Memory B cell (primary cell): Measurements from ENCODE around the gene FAM83G.
"Not testable (repeated sequence)": the region's sequence is repeated elsewhere in the genome, so short reads cannot be mapped to it uniquely, and the experiment has no call there.

ENCODE experiments used
- ATAC-seq: fragments of 150-1000 bp; cut with Tn5 transposase; 2 replicates; pipeline ENCODE4 v1.10.0; 2021; ENCODE audit warnings: low read depth, mild to moderate bottlenecking, moderate library complexity
- DNase-seq, 2 donors: peaks; one replicate each; pipeline ENCODE4 v3.0.0; 2022; ENCODE audit warnings: low spot score in 2 of 2
- H3K27ac Mint-ChIP-seq: one replicate; pipeline ENCODE4 v1.8.0; 2022; ENCODE audit warnings: mild to moderate bottlenecking, moderate library complexity, mixed read lengths
- H3K27me3 Mint-ChIP-seq: one replicate; pipeline ENCODE4 v1.8.0; 2022; ENCODE audit warnings: mixed read lengths
- H3K36me3 Mint-ChIP-seq: one replicate; pipeline ENCODE4 v1.8.0; 2022; ENCODE audit warnings: mild to moderate bottlenecking, mixed read lengths
- H3K4me1 Mint-ChIP-seq: one replicate; pipeline ENCODE4 v1.8.0; 2022; ENCODE audit warnings: mixed read lengths
- H3K4me3 Mint-ChIP-seq: one replicate; pipeline ENCODE4 v1.8.0; 2022; ENCODE audit warnings: mild to moderate bottlenecking, moderate library complexity, mixed read lengths
- H3K9me3 Mint-ChIP-seq: one replicate; pipeline ENCODE4 v1.8.0; 2022; ENCODE audit warnings: mixed read lengths

The FAM83G gene

GRCh38 chr17:19004421-19005136 is at the start of gene FAM83G:
FAM83G (minus strand) TSS chr17:19004764; CDS start chr17:19004041, 723 bp downstream.
- peak within 1 kb of the TSS; percentile 89 for H3K4me3 Mint-ChIP-seq
- H3K36me3 Mint-ChIP-seq: peaks cover 3% of the 10 kb centered on the region
- peaks cover 20% of the 10 kb centered on the region for H3K4me1 Mint-ChIP-seq
- ATAC-seq (peak; percentile 86), DNase-seq (peak; percentile 52 to 56)
- H3K9me3 Mint-ChIP-seq: no peaks in the 10 kb centered on the region
- peak within 1 kb of the TSS; percentile 82 for H3K27ac Mint-ChIP-seq
- H3K27me3 Mint-ChIP-seq: no peaks in the 10 kb centered on the region

- H3K4me1 Mint-ChIP-seq, H3K27me3 Mint-ChIP-seq, H3K27ac Mint-ChIP-seq, H3K4me3 Mint-ChIP-seq, H3K36me3 Mint-ChIP-seq, H3K9me3 Mint-ChIP-seq: not testable (repeated sequence)
- ATAC-seq: peak; percentile 56
- DNase-seq: peak in 1 of 2 donors; percentile 25
These were observed 44.3 kb upstream of the FAM83G start for GRCh38 chr17:19048826-19049225.

- not testable (repeated sequence) for DNase-seq, H3K4me1 Mint-ChIP-seq, ATAC-seq, H3K27me3 Mint-ChIP-seq, H3K36me3 Mint-ChIP-seq, H3K27ac Mint-ChIP-seq, H3K9me3 Mint-ChIP-seq, H3K4me3 Mint-ChIP-seq
These were observed 42.9 kb upstream of the FAM83G start for GRCh38 chr17:19047510-19047909.

GRCh38 chr17:19046782-19047375 is 42.3 kb upstream of the FAM83G start, which contains the start of gene GRAP:
GRAP (minus strand) TSS chr17:19046957; CDS start chr17:19046926, 31 bp downstream.
- ATAC-seq: peak; percentile 55
- not testable (repeated sequence) for H3K27ac Mint-ChIP-seq, H3K4me1 Mint-ChIP-seq, H3K4me3 Mint-ChIP-seq, DNase-seq, H3K36me3 Mint-ChIP-seq, H3K27me3 Mint-ChIP-seq, H3K9me3 Mint-ChIP-seq

- H3K27me3 Mint-ChIP-seq, H3K36me3 Mint-ChIP-seq, DNase-seq, H3K4me1 Mint-ChIP-seq, H3K9me3 Mint-ChIP-seq, H3K4me3 Mint-ChIP-seq, H3K27ac Mint-ChIP-seq, ATAC-seq: not testable (repeated sequence)
These were observed 40.1 kb upstream of the FAM83G start for GRCh38 chr17:19044643-19045042.

GRCh38 chr17:19043032-19043431 is 38.5 kb upstream of the FAM83G start:
- H3K27ac Mint-ChIP-seq: not testable (repeated sequence)

GRCh38 chr17:19042369-19042768 is 37.8 kb upstream of the FAM83G start:
- not testable (repeated sequence) for H3K36me3 Mint-ChIP-seq, H3K9me3 Mint-ChIP-seq, H3K27ac Mint-ChIP-seq, H3K4me3 Mint-ChIP-seq, H3K4me1 Mint-ChIP-seq, H3K27me3 Mint-ChIP-seq, DNase-seq
- ATAC-seq: peak; percentile 22

More at GRCh38 chr17:19043032-19043431, 38.5 kb upstream of the FAM83G start:
- not testable (repeated sequence) for H3K9me3 Mint-ChIP-seq, DNase-seq, H3K27me3 Mint-ChIP-seq, H3K4me3 Mint-ChIP-seq, H3K4me1 Mint-ChIP-seq, H3K36me3 Mint-ChIP-seq, ATAC-seq

GRCh38 chr17:19041871-19042270 is 37.3 kb upstream of the FAM83G start:
- not testable (repeated sequence) for H3K4me1 Mint-ChIP-seq, H3K36me3 Mint-ChIP-seq, H3K9me3 Mint-ChIP-seq, H3K4me3 Mint-ChIP-seq, H3K27ac Mint-ChIP-seq, ATAC-seq, H3K27me3 Mint-ChIP-seq
- peak in 1 of 2 donors; percentile 12 for DNase-seq

- DNase-seq, H3K36me3 Mint-ChIP-seq, H3K4me3 Mint-ChIP-seq, H3K9me3 Mint-ChIP-seq, H3K27me3 Mint-ChIP-seq, H3K27ac Mint-ChIP-seq, H3K4me1 Mint-ChIP-seq: not testable (repeated sequence)
- peak; percentile 29 for ATAC-seq
These were observed 35.8 kb upstream of the FAM83G start for GRCh38 chr17:19040350-19040749.

GRCh38 chr17:19038730-19039129 is 34.2 kb upstream of the FAM83G start:
- H3K36me3 Mint-ChIP-seq, H3K4me1 Mint-ChIP-seq, H3K9me3 Mint-ChIP-seq, H3K4me3 Mint-ChIP-seq, H3K27me3 Mint-ChIP-seq, DNase-seq, H3K27ac Mint-ChIP-seq: not testable (repeated sequence)
- ATAC-seq: peak; percentile 59

- H3K4me3 Mint-ChIP-seq, DNase-seq, H3K27me3 Mint-ChIP-seq, H3K36me3 Mint-ChIP-seq, H3K9me3 Mint-ChIP-seq, H3K27ac Mint-ChIP-seq, H3K4me1 Mint-ChIP-seq: not testable (repeated sequence)
- peak; percentile 18 for ATAC-seq
These were observed 33.4 kb upstream of the FAM83G start for GRCh38 chr17:19038007-19038406.

- not testable (repeated sequence) for ATAC-seq
These were observed 33.0 kb upstream of the FAM83G start for GRCh38 chr17:19037547-19037946.

GRCh38 chr17:19036186-19036585 is 31.6 kb upstream of the FAM83G start:
- not testable (repeated sequence) for H3K27me3 Mint-ChIP-seq, H3K36me3 Mint-ChIP-seq, H3K9me3 Mint-ChIP-seq, H3K4me1 Mint-ChIP-seq, DNase-seq, H3K4me3 Mint-ChIP-seq, H3K27ac Mint-ChIP-seq
- ATAC-seq: peak; percentile 31

More at GRCh38 chr17:19037547-19037946, 33.0 kb upstream of the FAM83G start:
- not testable (repeated sequence) for H3K4me1 Mint-ChIP-seq, H3K27me3 Mint-ChIP-seq, DNase-seq, H3K4me3 Mint-ChIP-seq, H3K9me3 Mint-ChIP-seq, H3K27ac Mint-ChIP-seq, H3K36me3 Mint-ChIP-seq

- ATAC-seq: peak; percentile 84
- H3K9me3 Mint-ChIP-seq, H3K4me1 Mint-ChIP-seq, DNase-seq, H3K4me3 Mint-ChIP-seq, H3K27me3 Mint-ChIP-seq, H3K27ac Mint-ChIP-seq, H3K36me3 Mint-ChIP-seq: not testable (repeated sequence)
These were observed 27.9 kb upstream of the FAM83G start for GRCh38 chr17:19032377-19032988.
